Large intestine (tissue), 3 donors: ENCODE data around the gene PAK4. TPM values are rescaled to one million over a fixed set of nuclear protein-coding genes. Genes with fewer than 3 reads are reported as not detected.
A peak's percentile ranks its signal among the peaks of the same experiment; 100 is the strongest.

Experiments used
- DNase-seq, 2 donors: peaks; one replicate each; pipeline versions ENCODE4 v3.0.0 to v3.0.0-alpha.2; 2013
- H3K27ac ChIP-seq: one replicate; pipeline ENCODE4 v1.5.1; 2013; ENCODE audit warnings: low read length
- H3K27me3 ChIP-seq: 2 replicates; pipeline ENCODE4 v1.6.1; 2013; ENCODE audit warnings: low read length; ENCODE audit not compliant: control insufficient read depth, insufficient read depth
- H3K36me3 ChIP-seq: 2 replicates; pipeline ENCODE4 v1.6.1; 2013; ENCODE audit warnings: low read length; ENCODE audit not compliant: control insufficient read depth, insufficient read depth
- H3K4me1 ChIP-seq: one replicate; pipeline ENCODE4 v1.6.1; 2013; ENCODE audit warnings: low read length; ENCODE audit not compliant: control insufficient read depth, insufficient read depth
- H3K4me3 ChIP-seq: one replicate; pipeline ENCODE4 v1.5.1; 2013; ENCODE audit warnings: low read length
- H3K9me3 ChIP-seq: one replicate; pipeline ENCODE4 v1.6.1; 2013; ENCODE audit warnings: mild to moderate bottlenecking, low read depth, low read length, moderate library complexity; ENCODE audit not compliant: control insufficient read depth
- WGBS: methylation state at CpG from one replicate; pipeline ENCODE4 v1.1.5; 2013; ENCODE audit warnings: low lambda C conversion rate; ENCODE audit not compliant: insufficient coverage; 5-methylcytosine and 5-hydroxymethylcytosine counted together
- polyA plus RNA-seq: library from polyadenylated mRNA; unstranded; fragments of 120-200 nt; gene quantifications from one replicate; pipeline ENCODE4 v1.2.1, GENCODE V29; 2013

The PAK4 gene
- polyA plus RNA-seq, 1 donor = 59.6 TPM

GRCh38 chr19:39146686-39147450, 21.3 kb downstream of the PAK4 start:
- Histone ChIP-seq H3K27me3 (no peaks in the 10 kb centered on the region), H3K4me1 (peaks cover 51% of the 10 kb centered on the region), H3K27ac (peak overlapping the region; percentile 88), H3K9me3 (no peaks in the 10 kb centered on the region), H3K4me3 (no peak overlapping the region), H3K36me3 (peaks cover 6% of the 10 kb centered on the region)
- WGBS = 100% methylated on average over 1 of the region's 7 CpGs
- DNase-seq = no peak

GRCh38 chr19:39147480-39147879, 21.9 kb downstream of the PAK4 start:
- Histone ChIP-seq H3K36me3 (peaks cover 6% of the 10 kb centered on the region), H3K27ac (no peak overlapping the region), H3K27me3 (no peaks in the 10 kb centered on the region), H3K4me3 (no peak overlapping the region), H3K4me1 (peaks cover 49% of the 10 kb centered on the region), H3K9me3 (no peaks in the 10 kb centered on the region)
- 100% methylated on average over 2 of the region's 3 CpGs for WGBS
- no peak for DNase-seq

- Histone ChIP-seq H3K9me3 (no peaks in the 10 kb centered on the region), H3K4me1 (peaks cover 41% of the 10 kb centered on the region), H3K4me3 (no peak overlapping the region), H3K27ac (no peak overlapping the region), H3K27me3 (no peaks in the 10 kb centered on the region), H3K36me3 (peaks cover 6% of the 10 kb centered on the region)
- no peak for DNase-seq
- 100% methylated on average over 3 of the region's 10 CpGs for WGBS
Measured at GRCh38 chr19:39148939-39149529, 23.4 kb downstream of the PAK4 start.

GRCh38 chr19:39150235-39150634, 24.6 kb downstream of the PAK4 start:
- Histone ChIP-seq H3K9me3 (no peaks in the 10 kb centered on the region), H3K27me3 (no peaks in the 10 kb centered on the region), H3K4me1 (peaks cover 41% of the 10 kb centered on the region), H3K4me3 (no peak overlapping the region), H3K36me3 (peaks cover 6% of the 10 kb centered on the region), H3K27ac (no peak overlapping the region)
- no peak for DNase-seq
- no CpG with 5 or more reads among the region's 8 CpGs for WGBS

- DNase-seq = no peak
- H3K36me3 ChIP-seq = peaks cover 6% of the 10 kb centered on the region
- H3K9me3 ChIP-seq = no peaks in the 10 kb centered on the region
- H3K4me1 ChIP-seq = peaks cover 43% of the 10 kb centered on the region
- H3K27me3 ChIP-seq = no peaks in the 10 kb centered on the region
- no CpG with 5 or more reads among the region's 26 CpGs for WGBS
- no peak overlapping the region for H3K4me3 ChIP-seq
- H3K27ac ChIP-seq = no peak overlapping the region
Measured at GRCh38 chr19:39150807-39151600, 25.4 kb downstream of the PAK4 start.

- peaks cover 6% of the 10 kb centered on the region for H3K36me3 ChIP-seq
- no CpG with 5 or more reads among the region's 10 CpGs for WGBS
- no peak overlapping the region for H3K27ac ChIP-seq
- no peaks in the 10 kb centered on the region for H3K9me3 ChIP-seq
- no peak for DNase-seq
- peaks cover 43% of the 10 kb centered on the region for H3K4me1 ChIP-seq
- no peak overlapping the region for H3K4me3 ChIP-seq
- H3K27me3 ChIP-seq = no peaks in the 10 kb centered on the region
Measured at GRCh38 chr19:39152066-39152465, 26.5 kb downstream of the PAK4 start.

GRCh38 chr19:39154100-39154628, 28.6 kb downstream of the PAK4 start:
- no peak overlapping the region for H3K4me3 ChIP-seq
- H3K36me3 ChIP-seq = peaks cover 4% of the 10 kb centered on the region
- H3K4me1 ChIP-seq = peaks cover 63% of the 10 kb centered on the region
- H3K27me3 ChIP-seq = no peaks in the 10 kb centered on the region
- WGBS = 60% methylated on average over 1 of the region's 13 CpGs
- H3K27ac ChIP-seq = peak overlapping the region; percentile 59
- peak in 1 of 2 donors; percentile 55 for DNase-seq
- H3K9me3 ChIP-seq = no peaks in the 10 kb centered on the region

GRCh38 chr19:39154629-39155100, 29.1 kb downstream of the PAK4 start:
- H3K4me1 ChIP-seq = peaks cover 63% of the 10 kb centered on the region
- H3K9me3 ChIP-seq = no peaks in the 10 kb centered on the region
- peak overlapping the region; percentile 59 for H3K27ac ChIP-seq
- no CpG with 5 or more reads among the region's 11 CpGs for WGBS
- no peak overlapping the region for H3K4me3 ChIP-seq
- DNase-seq = peak; percentile 63 to 67
- H3K27me3 ChIP-seq = no peaks in the 10 kb centered on the region
- H3K36me3 ChIP-seq = peaks cover 3% of the 10 kb centered on the region

- no peak overlapping the region for H3K4me3 ChIP-seq
- H3K9me3 ChIP-seq = no peaks in the 10 kb centered on the region
- peaks cover 3% of the 10 kb centered on the region for H3K36me3 ChIP-seq
- no CpG with 5 or more reads among the region's 11 CpGs for WGBS
- no peaks in the 10 kb centered on the region for H3K27me3 ChIP-seq
- H3K4me1 ChIP-seq = peaks cover 66% of the 10 kb centered on the region
- peak in 1 of 2 donors; percentile 33 for DNase-seq
- H3K27ac ChIP-seq = peak overlapping the region; percentile 59
Measured at GRCh38 chr19:39155114-39155700, 29.6 kb downstream of the PAK4 start.

GRCh38 chr19:39155741-39156140, 30.2 kb downstream of the PAK4 start:
- Histone ChIP-seq H3K36me3 (peaks cover 7% of the 10 kb centered on the region), H3K9me3 (no peaks in the 10 kb centered on the region), H3K4me3 (no peak overlapping the region), H3K27me3 (no peaks in the 10 kb centered on the region), H3K27ac (no peak overlapping the region), H3K4me1 (peaks cover 64% of the 10 kb centered on the region)
- DNase-seq = no peak
- WGBS = no CpG with 5 or more reads among the region's 15 CpGs
